NCI-H1694 treated with DMSO at 0.1 percent for 48 hours (cell line): Measurements from ENCODE around the gene CSF1.
"Not testable (repeated sequence)": the region's sequence is repeated elsewhere in the genome, so short reads cannot be mapped to it uniquely, and the experiment has no call there.

Experiments used
- DNase-seq: peaks from one replicate; lab custom pipeline; 2025; lab: John Stamatoyannopoulos, UW

The CSF1 gene

GRCh38 chr1:109910123-109910962 lies at the start of gene CSF1:
Gene CSF1 (plus strand): TSS chr1:109910849. CDS start chr1:109911024, 175 bp downstream.
- DNase-seq = no peak

GRCh38 chr1:109861616-109862015 lies 49.0 kb upstream of the CSF1 start:
- not testable (repeated sequence) for DNase-seq

GRCh38 chr1:109863667-109864046 lies 47.0 kb upstream of the CSF1 start:
- DNase-seq = no peak

- DNase-seq = no peak
Measured at GRCh38 chr1:109864047-109864822, 46.4 kb upstream of the CSF1 start.

GRCh38 chr1:109864930-109865612 lies 45.6 kb upstream of the CSF1 start:
- no peak for DNase-seq

- DNase-seq = no peak
Measured at GRCh38 chr1:109866071-109866470, 44.6 kb upstream of the CSF1 start.

GRCh38 chr1:109873278-109874175 lies 37.1 kb upstream of the CSF1 start:
- DNase-seq = no peak

GRCh38 chr1:109874445-109874844 lies 36.2 kb upstream of the CSF1 start:
- no peak for DNase-seq

GRCh38 chr1:109875874-109876273 lies 34.8 kb upstream of the CSF1 start:
- no peak for DNase-seq

- no peak for DNase-seq
Measured at GRCh38 chr1:109876617-109877316, 33.9 kb upstream of the CSF1 start.

GRCh38 chr1:109877317-109877771 lies 33.3 kb upstream of the CSF1 start:
- DNase-seq = no peak

- no peak for DNase-seq
Measured at GRCh38 chr1:109877776-109878175, 32.9 kb upstream of the CSF1 start.

GRCh38 chr1:109878531-109879104 lies 32.0 kb upstream of the CSF1 start:
- DNase-seq = no peak

GRCh38 chr1:109879371-109879770 lies 31.3 kb upstream of the CSF1 start:
- DNase-seq = not testable (repeated sequence)

GRCh38 chr1:109879881-109880525 lies 30.6 kb upstream of the CSF1 start:
- no peak for DNase-seq

GRCh38 chr1:109880971-109881894 lies 29.4 kb upstream of the CSF1 start:
- DNase-seq = no peak

GRCh38 chr1:109881906-109882287 lies 28.8 kb upstream of the CSF1 start:
- no peak for DNase-seq

- no peak for DNase-seq
Measured at GRCh38 chr1:109882288-109883245, 28.1 kb upstream of the CSF1 start.
